HG02642 (cell line): ENCODE results near the gene KCTD5.
A peak's percentile ranks its signal among the peaks of the same experiment; 100 is the strongest.
"Not testable (repeated sequence)": the region's sequence is repeated elsewhere in the genome, so short reads cannot be mapped to it uniquely, and the experiment has no call there.

ENCODE experiments used
- ATAC-seq: cut with Tn5 transposase; IDR thresholded peaks from one replicate; pipeline ENCODE4 v1.9.1; 2021; ENCODE audit warnings: mild to moderate bottlenecking; ENCODE audit not compliant: unreplicated experiment, poor library complexity

Gene KCTD5

DNA sequence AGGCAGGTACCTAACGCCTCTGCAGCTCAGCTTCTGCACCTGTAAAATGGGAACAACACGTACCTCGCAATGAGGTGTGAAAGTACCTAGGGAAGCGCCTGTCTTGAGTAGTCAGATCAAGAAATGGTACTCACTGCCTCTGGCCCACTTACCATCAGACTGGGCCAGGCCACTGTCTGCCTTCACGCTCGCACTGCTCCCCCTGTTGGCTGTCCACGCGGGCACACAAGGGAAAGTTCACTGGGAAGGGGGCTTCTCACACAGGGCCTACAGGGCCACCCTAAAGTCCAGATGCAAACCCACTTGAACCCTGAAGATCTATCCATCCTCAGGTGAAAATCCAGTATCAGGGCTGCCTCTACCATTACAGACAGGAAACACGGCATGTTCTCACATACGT, 11.1 kb upstream of the KCTD5 start:
- ATAC-seq = not testable (repeated sequence)

DNA sequence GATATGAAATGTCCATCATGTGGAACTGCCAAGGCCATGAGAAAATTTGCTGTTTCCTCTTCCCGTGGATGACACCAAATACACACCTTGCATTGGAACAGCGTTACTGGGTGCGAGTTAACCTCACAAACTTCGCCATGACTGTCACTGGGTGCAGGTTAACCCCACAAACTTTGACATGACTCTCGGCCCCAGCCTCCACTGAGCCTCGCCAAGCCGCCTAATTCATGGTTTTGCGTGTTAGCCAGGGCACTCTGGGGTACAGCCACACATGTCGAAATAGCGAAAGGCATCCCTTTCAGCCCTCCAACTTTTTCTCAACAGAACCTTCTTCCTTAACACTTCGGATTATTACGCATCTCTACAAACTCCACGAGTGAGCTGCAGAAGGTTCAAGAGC, 10.6 kb upstream of the KCTD5 start:
- ATAC-seq = no peak

DNA sequence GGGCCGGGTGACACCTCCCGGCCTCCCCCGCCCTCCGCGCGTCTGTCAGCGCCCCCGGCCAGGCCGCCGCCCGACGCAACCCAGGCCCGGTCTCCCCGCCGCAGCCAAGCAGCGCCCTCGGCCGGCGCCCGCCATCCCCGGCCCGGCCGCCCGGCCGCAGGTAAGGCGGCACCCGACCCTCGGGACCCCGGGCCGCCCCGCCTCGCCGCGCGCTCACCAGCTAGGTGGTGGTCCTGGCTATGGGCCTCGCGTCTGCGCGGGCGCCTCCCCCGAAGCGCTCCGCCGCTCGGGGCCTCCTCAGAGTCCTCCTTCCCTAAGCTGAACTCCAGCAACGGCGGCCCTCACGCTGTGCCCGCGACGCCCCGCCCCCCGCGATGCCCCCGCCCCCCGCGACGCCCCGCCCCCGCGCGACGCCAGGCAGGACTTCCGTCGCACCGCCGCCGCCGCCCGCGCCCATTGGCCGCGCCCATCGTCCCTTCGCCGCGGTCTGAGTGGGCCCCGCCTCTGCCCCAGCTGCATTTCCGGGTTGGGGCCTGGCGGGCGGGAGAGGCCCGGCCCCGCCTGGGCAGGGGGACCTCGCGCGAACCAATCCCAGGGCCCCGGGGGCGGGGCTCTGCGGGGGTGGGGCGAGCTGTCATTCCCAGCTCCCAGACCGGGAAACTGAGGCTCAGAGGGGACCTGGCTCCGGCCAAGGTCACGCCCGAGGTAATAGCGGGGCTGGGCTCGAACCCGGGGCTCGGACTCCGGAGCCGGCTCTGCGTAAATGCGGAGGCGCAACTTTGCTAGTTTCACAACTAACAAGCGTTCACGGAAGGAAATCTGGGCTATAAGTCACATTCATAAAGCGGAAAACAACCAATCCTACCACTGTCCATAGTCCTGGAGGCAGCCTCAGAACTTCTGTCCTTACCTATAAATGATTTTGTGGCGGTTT, 9.0 kb upstream of the KCTD5 start:
- peak; percentile 93 for ATAC-seq

- no peak for ATAC-seq
These were observed 7.3 kb upstream of the KCTD5 start for GRCh38 chr16:2675021-2675420.

- no peak for ATAC-seq
These were observed 6.6 kb upstream of the KCTD5 start for GRCh38 chr16:2675714-2676113.

GRCh38 chr16:2676937-2677336, 5.4 kb upstream of the KCTD5 start:
- not testable (repeated sequence) for ATAC-seq

DNA sequence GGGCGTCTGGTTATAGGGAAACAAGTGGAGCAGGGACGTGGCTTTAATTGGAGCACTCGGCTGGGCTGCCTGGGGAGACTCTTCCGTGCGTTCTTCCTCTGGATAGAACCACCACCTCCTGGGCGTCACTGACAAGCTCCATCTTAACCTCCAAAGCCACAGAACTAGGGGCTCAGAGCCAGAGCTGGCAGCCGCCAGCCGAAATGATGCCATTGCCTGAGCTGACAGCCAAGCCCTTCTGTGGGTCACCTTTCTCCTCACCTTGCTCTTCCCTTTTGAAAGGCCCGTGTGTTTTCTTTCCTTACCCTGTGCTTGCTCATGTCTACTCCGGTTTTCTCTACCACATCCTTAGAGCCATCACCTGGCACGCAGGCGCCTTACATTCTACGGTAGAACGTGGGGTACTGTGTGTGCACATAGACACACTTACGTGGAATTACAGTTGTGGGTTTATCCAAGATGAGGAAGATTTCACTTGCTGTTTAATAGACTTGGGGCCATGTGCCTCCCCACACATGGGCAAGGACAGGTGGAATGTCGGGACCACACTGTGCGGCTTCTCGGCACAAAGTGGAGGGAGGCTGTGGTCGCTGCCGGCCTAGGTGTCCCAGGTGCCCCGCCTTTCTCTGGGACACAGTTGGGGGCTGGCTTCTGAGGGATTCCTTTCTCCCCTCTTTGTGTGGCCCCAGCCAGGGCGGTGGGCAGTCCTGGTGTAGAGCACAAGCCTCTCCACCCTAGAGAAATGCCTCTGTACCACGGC, 3.9 kb upstream of the KCTD5 start:
- not testable (repeated sequence) for ATAC-seq

DNA sequence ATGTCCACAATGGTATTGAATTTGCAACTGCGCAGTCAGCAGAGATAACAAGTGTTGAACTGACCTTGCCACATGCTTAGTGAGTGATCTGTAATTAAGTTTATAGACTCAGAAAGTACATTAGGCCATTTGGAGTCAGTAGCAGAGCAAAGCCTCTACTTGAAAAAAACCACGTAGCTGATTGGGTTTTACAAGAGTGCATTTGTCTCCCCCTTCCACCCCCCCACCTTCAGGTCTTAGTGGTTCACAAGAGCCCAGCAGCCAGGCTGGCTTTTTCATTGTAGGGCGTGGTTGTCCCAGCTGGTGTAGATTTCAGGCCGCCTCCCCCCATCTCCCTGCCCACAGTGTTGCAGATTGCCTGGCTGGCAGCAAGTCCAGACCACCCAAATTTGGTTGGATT, 2.4 kb upstream of the KCTD5 start:
- ATAC-seq = not testable (repeated sequence)

DNA sequence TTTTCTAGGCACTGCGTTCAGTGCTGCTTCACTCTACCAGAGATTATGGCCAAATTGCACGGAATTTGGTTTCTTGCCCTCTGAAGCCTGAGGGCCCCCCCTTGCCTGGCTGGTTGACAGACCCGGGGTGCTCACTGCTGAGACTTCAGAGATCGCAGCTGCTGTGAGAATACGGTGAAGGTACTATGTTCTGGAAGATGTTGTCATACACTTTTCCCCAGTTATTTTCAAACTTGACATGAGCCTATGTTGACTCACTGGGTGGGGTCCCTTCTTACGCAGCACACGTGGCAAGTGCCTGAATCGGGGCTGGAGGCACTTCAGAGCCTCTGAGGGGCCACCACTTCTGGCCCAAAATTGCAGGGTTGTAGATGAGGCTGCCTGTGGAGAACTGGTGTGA, 2.0 kb upstream of the KCTD5 start:
- not testable (repeated sequence) for ATAC-seq

DNA sequence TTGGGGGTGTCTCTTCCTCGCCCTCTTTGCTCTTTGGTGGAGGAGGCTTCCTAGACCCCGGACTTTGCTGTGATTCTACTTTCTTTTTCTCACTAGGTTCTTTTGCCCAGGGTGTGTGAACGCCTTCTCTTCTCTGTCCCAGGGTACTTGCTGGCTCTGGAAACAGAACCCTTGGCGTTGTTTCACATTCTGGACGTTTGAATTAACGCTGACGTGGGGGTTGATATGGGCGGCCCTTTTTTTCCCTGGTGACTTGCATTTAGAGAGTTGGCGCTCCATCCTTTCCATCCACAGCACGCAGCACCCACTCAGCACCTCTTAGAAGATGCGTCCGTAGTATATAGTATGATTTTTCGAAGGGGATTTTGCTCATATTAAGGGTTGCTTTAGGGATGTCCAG, 718 bp downstream of the KCTD5 start:
- ATAC-seq = not testable (repeated sequence)

- peak; percentile 22 for ATAC-seq
These were observed 3.8 kb downstream of the KCTD5 start for GRCh38 chr16:2686075-2686474.

DNA sequence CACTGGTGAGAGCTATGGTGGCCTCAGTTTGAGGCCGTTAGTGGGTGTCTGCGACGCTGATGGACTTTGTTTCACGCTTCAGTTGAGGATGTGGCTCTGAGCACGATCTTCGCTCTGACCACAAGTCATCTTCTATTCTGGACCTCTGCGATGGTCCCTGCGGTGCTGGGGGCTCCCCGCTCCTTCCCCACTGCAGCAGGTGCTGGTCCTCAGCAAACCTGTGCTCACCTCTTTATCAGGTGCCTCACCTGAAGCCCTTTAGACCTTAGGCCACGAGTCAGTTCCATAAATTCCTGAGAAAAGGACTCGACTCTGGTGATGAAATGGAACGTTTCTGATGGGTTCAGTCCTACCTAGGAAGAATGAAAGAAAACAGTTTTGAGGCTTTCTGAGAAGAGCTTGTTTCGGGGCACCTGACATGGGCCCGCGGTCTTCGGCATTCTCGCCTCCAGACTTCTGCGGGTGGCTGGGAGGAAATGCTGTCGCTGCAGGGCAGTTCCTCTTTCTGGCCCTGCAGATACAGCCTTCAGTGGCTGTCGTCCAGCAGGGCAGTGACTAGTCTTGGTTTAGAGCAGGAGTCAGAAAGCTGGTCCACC, 4.7 kb downstream of the KCTD5 start:
- peak; percentile 35 for ATAC-seq

- no peak for ATAC-seq
These were observed 5.4 kb downstream of the KCTD5 start for GRCh38 chr16:2687531-2688308.

DNA sequence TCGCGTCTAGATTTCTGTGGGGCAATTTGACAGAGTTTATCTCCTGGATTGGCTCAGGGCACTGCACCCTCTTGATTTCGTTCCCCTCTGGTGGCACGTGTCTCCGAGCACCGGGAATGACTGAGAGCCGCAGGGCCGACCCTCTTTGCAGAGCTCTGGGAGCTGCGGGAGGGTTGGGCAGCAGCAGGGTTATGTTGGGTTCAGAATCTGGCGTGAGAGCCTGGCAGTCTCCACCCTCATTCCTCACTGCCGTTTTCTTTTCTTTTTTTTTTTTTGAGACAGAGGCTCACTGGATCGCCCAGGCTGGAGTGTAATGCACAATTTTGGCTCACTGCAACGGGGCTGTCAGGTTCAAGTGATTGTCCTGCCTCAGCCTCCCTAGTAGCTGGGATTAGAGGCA, 7.1 kb downstream of the KCTD5 start:
- ATAC-seq = not testable (repeated sequence)

- ATAC-seq = no peak
These were observed 7.9 kb downstream of the KCTD5 start for GRCh38 chr16:2689968-2690801.

DNA sequence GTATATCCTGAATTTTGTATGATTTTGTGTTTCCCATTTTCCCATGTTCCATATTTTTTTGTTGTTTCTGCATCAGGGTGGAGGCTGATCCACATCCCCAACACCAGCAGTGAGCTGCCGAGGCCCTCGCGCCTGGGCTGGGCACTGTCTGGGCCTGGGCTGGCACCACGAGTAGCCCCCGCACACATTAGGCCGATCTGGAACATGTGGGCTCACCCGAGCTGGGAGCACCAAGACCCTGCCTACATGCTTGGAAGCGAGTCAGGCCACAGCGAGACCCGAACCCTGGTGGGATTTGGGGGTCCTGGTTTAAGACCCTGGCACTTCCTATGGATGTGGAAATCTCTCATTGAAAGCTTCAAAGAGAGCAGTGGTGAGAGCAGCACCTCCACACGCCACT, 8.5 kb downstream of the KCTD5 start:
- no peak for ATAC-seq

- no peak for ATAC-seq
These were observed 9.3 kb downstream of the KCTD5 start for GRCh38 chr16:2691491-2692248.

DNA sequence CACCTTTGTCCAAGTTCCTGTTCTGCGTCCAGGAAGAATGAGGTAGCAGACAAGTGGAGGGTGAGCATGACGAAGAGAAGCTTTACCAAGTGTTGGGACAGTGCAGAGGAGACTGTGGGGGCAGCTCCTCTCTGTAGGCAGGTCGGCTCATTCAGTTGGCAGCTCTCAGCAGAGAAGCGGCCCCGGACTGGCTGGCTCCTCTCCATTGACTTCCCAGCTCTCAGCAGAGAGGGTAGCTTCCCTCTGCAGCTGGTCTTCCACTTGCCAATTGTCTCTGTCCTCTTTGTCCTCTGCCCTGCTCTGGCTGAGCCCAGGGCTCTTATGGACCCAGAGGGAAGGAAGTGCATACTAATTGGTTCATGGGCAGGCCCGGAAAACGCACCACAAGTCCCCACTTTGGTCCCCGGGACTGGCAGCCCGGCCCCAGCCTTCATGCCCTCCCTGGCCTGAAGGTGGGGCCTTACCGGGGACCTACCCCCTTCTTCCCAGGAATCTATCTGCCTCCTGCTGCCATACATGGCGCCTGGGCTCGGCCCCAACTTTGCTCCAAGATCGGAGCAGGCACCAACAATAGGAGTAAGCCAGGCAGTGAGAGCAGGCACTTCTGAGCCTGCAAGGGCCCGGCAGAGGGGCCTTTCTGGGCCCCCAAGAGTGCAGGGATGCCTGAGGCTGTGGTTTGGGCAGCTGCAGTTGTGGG, 10.1 kb downstream of the KCTD5 start:
- no peak for ATAC-seq
